Activated CD8-positive, alpha-beta memory T cell treated with anti-CD3 and anti-CD28 coated beads, Interleukin-2, amount 50 U/mL, for 24 hours (primary cell): ENCODE measurements around the gene RNF144A.

Experiments used
- DNase-seq: peaks from one replicate; pipeline ENCODE4 v3.0.0-alpha.2; 2020; ENCODE audit errors: extremely low read depth

RNF144A gene

GRCh38 chr2:6947929-6948676 lies 30.9 kb downstream of the RNF144A start:
- no peak for DNase-seq

GRCh38 chr2:6948677-6949351 lies 31.6 kb downstream of the RNF144A start:
- DNase-seq = no peak

GRCh38 chr2:6951046-6951445 lies 33.8 kb downstream of the RNF144A start:
- no peak for DNase-seq

GRCh38 chr2:6952101-6952500 lies 34.9 kb downstream of the RNF144A start:
- no peak for DNase-seq

DNA sequence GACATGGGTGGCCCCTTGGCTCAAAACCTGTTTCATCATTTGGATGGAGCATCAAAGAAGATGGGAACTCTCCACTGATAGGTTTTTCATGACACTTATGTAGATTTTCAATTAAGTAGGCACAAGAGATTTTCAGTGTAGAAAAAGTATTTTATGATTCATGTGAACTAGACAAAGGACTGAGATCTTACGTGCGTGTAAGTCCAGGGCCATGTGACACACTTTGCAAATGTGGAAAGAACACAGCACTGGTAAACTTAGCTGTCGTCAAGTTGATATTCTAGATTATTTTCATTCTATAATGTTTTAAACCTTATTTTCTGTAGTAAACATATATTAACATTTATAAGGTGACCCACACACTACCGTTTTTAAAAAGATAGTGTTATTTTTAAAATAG lies 37.4 kb downstream of the RNF144A start:
- DNase-seq = no peak

- no peak for DNase-seq
These were observed 38.4 kb downstream of the RNF144A start for GRCh38 chr2:6955511-6956136.

DNA sequence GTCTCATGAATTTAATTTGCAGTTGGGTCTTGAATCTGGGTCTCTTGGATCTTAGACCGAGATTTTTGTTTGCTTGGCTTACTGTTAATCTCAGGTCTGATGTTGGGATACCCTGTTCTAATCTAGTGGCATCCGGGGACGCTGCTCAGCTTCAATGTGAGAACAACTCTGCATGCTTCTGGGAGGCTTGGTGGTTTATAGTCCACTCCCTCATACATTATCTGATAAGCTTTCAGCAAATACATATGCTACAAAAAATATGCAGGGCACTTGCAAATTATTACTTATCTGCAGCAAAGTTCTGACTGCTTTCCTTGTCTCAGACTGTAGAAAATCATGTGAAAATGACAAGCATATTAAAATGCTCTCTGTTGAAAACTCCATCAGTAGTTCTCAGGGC lies 39.4 kb downstream of the RNF144A start:
- no peak for DNase-seq

DNA sequence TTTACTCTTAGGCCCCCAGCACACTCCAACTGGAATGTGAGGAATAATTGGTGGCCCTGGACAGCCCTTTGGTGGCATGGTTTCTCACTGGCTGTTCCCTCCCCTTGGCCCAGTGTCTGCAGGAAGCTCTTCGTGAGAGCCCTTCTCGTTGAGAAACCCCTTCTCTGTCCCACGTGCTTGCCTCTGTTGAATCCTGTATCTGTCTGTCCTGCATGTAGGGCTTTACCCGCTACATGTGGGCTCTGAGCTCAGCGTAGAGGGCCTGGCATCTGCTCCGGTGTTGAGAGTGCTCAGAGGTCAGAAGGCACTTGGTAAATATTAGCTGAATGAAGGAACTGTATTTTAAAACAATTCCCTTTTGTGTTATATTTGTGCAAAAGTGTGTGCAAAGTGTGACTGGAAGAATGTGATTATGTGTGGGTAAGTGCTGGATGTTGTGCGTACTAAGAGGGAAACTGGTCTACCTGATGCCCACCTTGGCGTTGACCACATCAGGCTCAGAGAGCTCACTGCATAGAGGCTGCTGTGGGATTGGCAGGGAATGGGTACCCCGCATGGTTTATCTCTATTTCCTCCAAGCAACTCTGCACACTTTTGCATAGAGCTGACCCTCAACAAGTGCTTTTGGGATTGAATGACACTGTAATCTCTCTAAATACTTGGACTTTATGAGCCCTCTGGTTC lies 40.0 kb downstream of the RNF144A start:
- DNase-seq = no peak

DNA sequence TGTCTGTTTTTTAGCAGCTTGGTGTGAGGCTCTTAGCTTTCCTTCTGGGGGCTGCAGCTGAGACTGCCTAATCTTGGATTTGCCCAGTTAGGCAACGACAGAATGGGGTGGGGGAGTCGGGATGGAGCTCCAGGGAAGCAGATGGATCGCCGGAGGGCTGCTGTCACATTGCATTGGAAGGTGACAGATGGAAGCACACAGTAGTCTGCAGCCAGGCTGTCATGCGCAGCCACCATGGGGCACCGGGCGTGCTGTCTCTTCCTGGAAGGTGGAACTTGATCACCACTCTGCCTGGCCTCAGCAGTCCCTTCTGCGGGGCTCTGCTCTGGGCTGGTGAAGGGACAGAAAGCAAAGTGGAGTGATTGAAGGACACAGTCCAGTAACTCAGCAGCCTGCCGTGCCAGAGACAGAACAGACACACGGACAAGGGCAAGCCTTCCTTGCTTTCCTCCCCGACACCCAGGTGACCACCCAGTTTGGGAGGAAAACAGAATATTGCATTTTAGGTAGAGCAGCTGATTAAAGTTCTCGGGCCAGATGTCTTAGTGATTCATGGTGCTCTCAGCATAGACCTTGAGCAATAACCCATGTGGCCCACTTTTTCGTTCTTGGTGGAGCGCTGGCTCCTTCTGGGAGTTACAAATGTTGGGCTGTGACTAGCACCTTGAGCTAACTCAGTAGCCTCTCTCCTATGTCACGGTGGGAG lies 40.9 kb downstream of the RNF144A start:
- no peak for DNase-seq

DNA sequence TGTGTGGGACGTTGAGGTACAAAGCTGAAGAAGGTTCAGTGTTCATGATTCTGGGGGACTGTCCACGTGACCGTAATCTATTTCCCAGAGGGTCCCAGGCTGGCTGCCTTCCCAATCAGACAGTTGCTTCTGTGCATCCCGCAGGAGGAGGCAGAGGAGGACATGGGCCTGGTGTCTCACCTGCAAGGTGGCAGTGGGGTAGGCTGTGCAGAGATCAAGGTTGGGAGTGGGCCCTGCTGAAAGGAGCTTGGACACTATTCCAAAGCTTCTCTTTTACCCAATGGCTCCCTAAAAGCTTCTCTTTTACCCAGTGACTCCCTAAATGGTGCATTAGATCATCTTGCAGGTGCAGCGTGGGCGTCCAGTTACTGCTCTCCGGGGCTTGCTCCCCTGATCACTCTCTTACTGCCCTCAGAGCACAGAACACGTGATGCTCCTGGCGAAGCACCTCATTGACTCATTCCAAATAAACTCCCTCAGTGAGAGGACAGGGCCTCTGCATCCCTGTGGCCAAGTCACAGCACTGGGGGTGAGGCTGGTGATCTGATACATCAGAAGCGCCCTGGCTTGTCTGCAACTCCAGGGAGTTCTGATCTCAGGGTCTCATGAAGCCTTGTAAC lies 41.5 kb downstream of the RNF144A start:
- no peak for DNase-seq

GRCh38 chr2:6959751-6960150 lies 42.5 kb downstream of the RNF144A start:
- DNase-seq = no peak

DNA sequence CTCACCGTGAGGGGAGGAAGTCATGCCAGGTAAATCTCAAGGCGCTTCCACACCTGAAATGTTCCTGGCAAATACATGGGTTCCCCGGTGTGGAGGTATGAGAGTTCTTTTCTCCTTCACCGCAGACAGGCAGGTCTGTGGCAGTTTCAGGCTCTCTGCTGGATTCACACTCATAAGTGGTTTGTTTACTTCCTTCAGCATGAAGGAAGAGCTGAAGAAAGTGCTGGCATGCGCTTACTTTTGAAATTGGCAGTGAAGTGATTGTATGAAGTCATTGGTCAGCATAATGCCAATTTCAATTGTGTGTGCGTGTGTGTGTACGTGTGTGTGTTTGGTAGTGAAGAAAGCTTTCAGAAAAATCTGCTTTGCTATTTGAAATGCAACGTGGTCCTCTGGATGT lies 43.4 kb downstream of the RNF144A start:
- DNase-seq = no peak

DNA sequence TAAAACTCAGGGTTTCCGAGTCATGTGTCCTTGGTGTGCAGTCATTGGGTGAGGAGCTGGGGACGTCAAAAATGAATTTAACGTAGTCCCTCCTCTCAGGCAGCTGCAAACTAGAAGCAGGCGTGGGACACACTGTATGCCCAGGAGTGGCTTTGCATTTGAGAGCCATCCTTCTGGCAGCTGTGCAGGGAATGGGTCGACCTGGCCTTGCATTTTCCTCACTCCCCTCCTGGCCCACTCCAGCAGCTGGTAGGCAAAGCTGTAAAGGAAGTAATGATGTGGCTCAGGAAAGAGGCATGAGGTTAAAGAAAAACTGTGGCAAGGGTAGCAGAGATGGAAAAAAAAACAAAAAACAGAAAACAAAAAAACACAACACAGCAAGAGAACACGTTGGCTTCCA lies 46.5 kb downstream of the RNF144A start:
- DNase-seq = no peak

DNA sequence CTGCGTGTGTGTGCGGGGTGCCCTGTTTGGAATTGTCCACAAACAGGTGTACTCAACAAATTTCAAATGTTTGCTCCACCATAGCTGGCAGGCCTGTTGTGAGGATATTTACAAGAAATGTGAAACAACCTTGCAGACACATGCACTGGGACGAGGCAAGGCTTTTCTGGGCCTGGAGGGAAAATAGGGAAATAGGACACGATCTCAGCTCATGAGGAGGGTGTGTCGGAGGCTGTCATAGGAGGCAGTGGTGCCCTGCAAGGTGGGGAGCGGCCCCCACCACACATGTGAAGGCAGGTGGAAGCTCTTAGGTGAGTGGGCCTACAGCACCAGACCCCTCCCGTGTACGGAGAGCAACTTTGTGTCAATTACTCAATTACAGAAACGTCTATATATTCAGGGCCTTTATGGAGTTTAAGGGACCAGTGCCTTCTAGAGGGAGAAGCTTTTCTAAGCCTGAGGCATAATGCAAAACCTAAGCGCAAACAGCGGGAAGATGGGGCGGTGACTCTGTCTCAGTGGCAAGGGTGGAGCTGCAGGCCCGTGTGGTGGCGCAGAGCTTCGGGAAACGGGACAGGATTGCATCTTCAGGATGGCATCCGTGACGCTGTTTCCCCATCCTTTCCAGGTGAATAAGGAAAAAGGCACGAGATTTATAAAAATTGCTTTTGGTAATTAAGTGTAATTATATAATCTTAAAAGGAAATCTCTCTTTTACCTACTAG lies 48.0 kb downstream of the RNF144A start:
- no peak for DNase-seq

GRCh38 chr2:6966446-6966940 lies 49.3 kb downstream of the RNF144A start:
- no peak for DNase-seq

DNA sequence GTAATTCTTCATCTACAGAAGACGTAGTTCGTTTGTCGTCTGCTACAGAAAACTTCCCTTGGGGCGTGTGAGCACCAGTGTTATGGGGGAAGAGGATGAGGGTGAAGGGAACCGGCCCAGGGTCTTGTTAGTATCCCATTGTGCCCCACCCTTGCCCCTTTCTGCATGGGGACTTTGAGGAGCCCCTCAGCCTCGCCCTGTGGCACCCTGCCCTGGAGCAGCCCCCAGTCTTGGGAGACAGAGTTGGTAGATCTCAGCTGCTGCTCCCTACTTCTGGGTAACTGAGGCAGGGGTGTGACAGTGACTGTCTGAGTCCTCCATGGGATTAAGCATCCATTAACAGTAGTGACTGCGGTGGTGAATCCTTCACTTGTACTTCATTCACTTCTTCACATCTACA lies 50.1 kb downstream of the RNF144A start:
- DNase-seq = no peak

GRCh38 chr2:6968319-6969100 lies 51.3 kb downstream of the RNF144A start:
- no peak for DNase-seq

DNA sequence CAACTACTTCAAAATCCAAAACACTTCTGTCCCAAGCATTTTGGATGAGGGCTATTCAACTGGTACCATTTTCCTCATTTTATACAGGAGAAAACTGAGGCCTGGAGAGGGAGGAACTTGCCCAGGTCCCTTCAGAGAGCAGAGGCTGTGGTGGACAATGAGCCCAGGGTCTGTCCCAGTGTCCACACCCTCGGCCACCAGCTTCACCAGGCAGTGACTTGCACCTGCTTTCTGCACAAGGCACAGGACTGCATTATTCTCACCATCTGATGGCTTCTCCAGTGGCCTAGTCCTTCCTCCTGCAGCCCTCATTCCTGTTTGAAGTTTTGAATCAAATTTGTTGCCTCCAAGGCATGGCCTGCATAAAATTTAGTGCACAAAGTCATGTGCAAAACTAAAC lies 53.3 kb downstream of the RNF144A start:
- no peak for DNase-seq

DNA sequence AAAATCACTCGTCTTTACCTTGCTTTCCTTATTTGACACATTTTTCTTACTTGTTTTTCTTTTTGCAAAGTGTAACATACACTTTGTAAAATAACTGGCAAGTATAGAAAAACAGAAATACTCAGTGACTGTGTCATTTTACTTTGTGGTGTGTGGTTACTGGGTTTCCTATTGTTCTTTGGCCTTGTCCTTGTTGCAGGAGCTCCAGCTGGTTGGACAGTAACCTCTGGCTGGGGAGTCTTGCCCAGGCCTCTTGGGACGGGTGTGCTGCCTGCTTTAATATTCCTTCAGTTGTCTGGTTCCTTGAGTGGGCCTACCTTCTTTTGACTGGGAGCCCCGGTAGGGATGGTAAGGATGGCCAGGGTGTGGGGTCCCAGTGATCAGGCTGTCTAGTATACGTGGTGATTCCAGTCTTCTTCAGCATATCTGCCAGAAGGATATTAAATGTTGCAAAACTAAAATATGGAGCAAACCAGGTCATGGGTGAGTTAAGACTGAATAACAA lies 53.8 kb downstream of the RNF144A start:
- no peak for DNase-seq

- DNase-seq = no peak
These were observed 54.3 kb downstream of the RNF144A start for GRCh38 chr2:6971502-6971901.
